HEK293 (cell line): Measurements from ENCODE around the gene SLC6A16.
"Not testable (repeated sequence)": the region's sequence is repeated elsewhere in the genome, so short reads cannot be mapped to it uniquely, and the experiment has no call there.

Source experiments
- CTCF ChIA-PET: fragments of 350-600 bp; formaldehyde crosslinking; extraction: SDS; loops from one replicate; lab custom pipeline; 2021; ENCODE audit warnings: antibody characterized with exemption; lab: Yijun Ruan, JAX
- POLR2A ChIA-PET: fragments of 300-600 bp; formaldehyde crosslinking; extraction: SDS; loops from one replicate; lab custom pipeline; 2020; ENCODE audit warnings: antibody characterized with exemption, inconsistent platforms; lab: Yijun Ruan, JAX
- H3K27ac ChIP-seq: fragments of 200-500 bp; sonication (Bioruptor generic); 2 replicates; pipeline ENCODE4 v1.5.1; 2014; ENCODE audit warnings: low read depth, low read length, control low read depth, inconsistent platforms; ENCODE audit errors: extremely low read depth
- H3K36me3 ChIP-seq, 2 experiments: fragments of 200-500 bp in 1 of 2; sonication (Bioruptor generic) in 1 of 2; 1 replicate in 1 of 2; 2 replicates in 1 of 2; pipeline ENCODE4 v1.5.1; 2014 to 2017; ENCODE audit warnings: inconsistent platforms in 2 of 2, low read length in 2 of 2; ENCODE audit not compliant: control insufficient read depth in 2 of 2, insufficient read depth in 1 of 2
- H3K4me1 ChIP-seq: fragments of 200-500 bp; sonication (Bioruptor generic); 2 replicates; pipeline ENCODE4 v1.5.1; 2014; ENCODE audit warnings: mild to moderate bottlenecking, low read length, inconsistent platforms; ENCODE audit not compliant: control insufficient read depth, insufficient read depth
- H3K4me3 ChIP-seq: 2 replicates; pipeline ENCODE4 v1.5.1; 2011; ENCODE audit warnings: low read depth, mild to moderate bottlenecking, control low read depth, low read length, moderate library complexity
- H3K9me3 ChIP-seq: fragments of 200-500 bp; sonication (Bioruptor generic); 2 replicates; pipeline ENCODE4 v1.5.1; 2014; ENCODE audit warnings: low read depth, low read length, inconsistent platforms; ENCODE audit not compliant: control insufficient read depth, insufficient read depth
- FEZF1 ChIP-seq: fragments of 450-650 bp; formaldehyde crosslinking; IDR thresholded peaks from 2 replicates; pipeline ENCODE4 v1.5.1; 2016; ENCODE audit warnings: missing biosample characterization, missing genetic modification characterization
- TRIM28 ChIP-seq: IDR thresholded peaks from 2 replicates; pipeline ENCODE4 v1.6.1; 2011; ENCODE audit warnings: low read length, control low read depth, borderline replicate concordance
- ZNF248 ChIP-seq: fragments of 450-650 bp; formaldehyde crosslinking; IDR thresholded peaks from 2 replicates; pipeline ENCODE4 v1.5.1; 2017; ENCODE audit warnings: missing biosample characterization, missing genetic modification characterization
- ZNF391 ChIP-seq: fragments of 450-650 bp; formaldehyde crosslinking; IDR thresholded peaks from 2 replicates; pipeline ENCODE4 v1.5.1; 2016; ENCODE audit warnings: low read depth, missing biosample characterization, missing genetic modification characterization, borderline replicate concordance
- ZNF521 ChIP-seq: fragments of 450-650 bp; formaldehyde crosslinking; IDR thresholded peaks from 2 replicates; pipeline ENCODE4 v1.5.1; 2017; ENCODE audit warnings: missing biosample characterization, mild to moderate bottlenecking, missing genetic modification characterization
- ZNF544 ChIP-seq: fragments of 450-650 bp; formaldehyde crosslinking; IDR thresholded peaks from 2 replicates; pipeline ENCODE4 v1.5.0; 2017; ENCODE audit warnings: missing biosample characterization, missing genetic modification characterization
- ZNF561 ChIP-seq: fragments of 450-650 bp; IDR thresholded peaks from 2 replicates; pipeline ENCODE4 v1.5.1; 2018; ENCODE audit warnings: missing biosample characterization, missing genetic modification characterization, borderline replicate concordance
- ZNF585B ChIP-seq: fragments of 450-650 bp; formaldehyde crosslinking; IDR thresholded peaks from 2 replicates; pipeline ENCODE4 v1.5.1; 2016; ENCODE audit warnings: missing biosample characterization, missing genetic modification characterization
- TF ChIP-seq, protein P1 (sequence below): fragments of 450-650 bp; formaldehyde crosslinking; IDR thresholded peaks from 2 replicates; pipeline ENCODE4 v1.5.1; 2016; ENCODE audit warnings: missing biosample characterization, missing genetic modification characterization
- TF ChIP-seq, protein P2 (sequence below): fragments of 450-650 bp; formaldehyde crosslinking; IDR thresholded peaks from 2 replicates; pipeline ENCODE4 v1.5.1; 2017; ENCODE audit warnings: missing biosample characterization, mild to moderate bottlenecking, missing genetic modification characterization, moderate library complexity
- TF ChIP-seq, protein P3 (sequence below): fragments of 450-650 bp; formaldehyde crosslinking; IDR thresholded peaks from 2 replicates; pipeline ENCODE4 v1.5.1; 2016; ENCODE audit warnings: missing biosample characterization, missing genetic modification characterization
- TF ChIP-seq, protein P4 (sequence below): fragments of 450-650 bp; formaldehyde crosslinking; IDR thresholded peaks from 2 replicates; pipeline ENCODE4 v1.5.1; 2016; ENCODE audit warnings: missing biosample characterization, missing genetic modification characterization, borderline replicate concordance
- TF ChIP-seq, protein P5 (sequence below): fragments of 450-650 bp; formaldehyde crosslinking; IDR thresholded peaks from 2 replicates; pipeline ENCODE4 v1.5.0; 2017; ENCODE audit warnings: missing biosample characterization, missing genetic modification characterization, borderline replicate concordance

Gene SLC6A16

DNA sequence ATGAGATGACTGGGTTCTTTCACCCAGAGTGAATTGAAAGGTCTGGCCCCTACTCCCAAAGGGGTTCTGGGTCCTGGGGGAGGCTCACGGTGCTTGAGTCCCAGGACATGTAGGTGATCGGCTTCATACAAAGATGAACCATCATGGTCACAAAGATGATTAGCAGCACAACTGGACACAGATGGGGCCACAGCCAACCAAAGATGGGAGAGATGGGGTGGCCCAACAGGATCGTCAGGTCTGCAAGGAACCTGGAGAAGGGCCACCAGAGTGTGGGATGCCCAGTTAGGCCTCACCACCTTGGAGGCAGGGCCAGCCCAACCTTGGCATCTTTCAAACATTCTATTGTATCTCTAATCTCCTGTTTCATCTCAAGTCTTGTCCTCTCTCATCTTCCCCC is 34.5 kb downstream of the SLC6A16 start (continued):
- TF ChIP-seq, protein P1, sequence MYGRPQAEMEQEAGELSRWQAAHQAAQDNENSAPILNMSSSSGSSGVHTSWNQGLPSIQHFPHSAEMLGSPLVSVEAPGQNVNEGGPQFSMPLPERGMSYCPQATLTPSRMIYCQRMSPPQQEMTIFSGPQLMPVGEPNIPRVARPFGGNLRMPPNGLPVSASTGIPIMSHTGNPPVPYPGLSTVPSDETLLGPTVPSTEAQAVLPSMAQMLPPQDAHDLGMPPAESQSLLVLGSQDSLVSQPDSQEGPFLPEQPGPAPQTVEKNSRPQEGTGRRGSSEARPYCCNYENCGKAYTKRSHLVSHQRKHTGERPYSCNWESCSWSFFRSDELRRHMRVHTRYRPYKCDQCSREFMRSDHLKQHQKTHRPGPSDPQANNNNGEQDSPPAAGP (tag by site-specific recombination), result no peak
- TF ChIP-seq FEZF1 (no peak), ZNF391 (tag by site-specific recombination) (no peak), ZNF248 (tag by site-specific recombination) (no peak), ZNF561 (tag by site-specific recombination) (no peak)
- TF ChIP-seq, protein P2, sequence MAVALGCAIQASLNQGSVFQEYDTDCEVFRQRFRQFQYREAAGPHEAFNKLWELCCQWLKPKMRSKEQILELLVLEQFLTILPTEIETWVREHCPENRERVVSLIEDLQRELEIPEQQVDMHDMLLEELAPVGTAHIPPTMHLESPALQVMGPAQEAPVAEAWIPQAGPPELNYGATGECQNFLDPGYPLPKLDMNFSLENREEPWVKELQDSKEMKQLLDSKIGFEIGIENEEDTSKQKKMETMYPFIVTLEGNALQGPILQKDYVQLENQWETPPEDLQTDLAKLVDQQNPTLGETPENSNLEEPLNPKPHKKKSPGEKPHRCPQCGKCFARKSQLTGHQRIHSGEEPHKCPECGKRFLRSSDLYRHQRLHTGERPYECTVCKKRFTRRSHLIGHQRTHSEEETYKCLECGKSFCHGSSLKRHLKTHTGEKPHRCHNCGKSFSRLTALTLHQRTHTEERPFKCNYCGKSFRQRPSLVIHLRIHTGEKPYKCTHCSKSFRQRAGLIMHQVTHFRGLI (tag by site-specific recombination), result no peak
- TF ChIP-seq, protein P3, sequence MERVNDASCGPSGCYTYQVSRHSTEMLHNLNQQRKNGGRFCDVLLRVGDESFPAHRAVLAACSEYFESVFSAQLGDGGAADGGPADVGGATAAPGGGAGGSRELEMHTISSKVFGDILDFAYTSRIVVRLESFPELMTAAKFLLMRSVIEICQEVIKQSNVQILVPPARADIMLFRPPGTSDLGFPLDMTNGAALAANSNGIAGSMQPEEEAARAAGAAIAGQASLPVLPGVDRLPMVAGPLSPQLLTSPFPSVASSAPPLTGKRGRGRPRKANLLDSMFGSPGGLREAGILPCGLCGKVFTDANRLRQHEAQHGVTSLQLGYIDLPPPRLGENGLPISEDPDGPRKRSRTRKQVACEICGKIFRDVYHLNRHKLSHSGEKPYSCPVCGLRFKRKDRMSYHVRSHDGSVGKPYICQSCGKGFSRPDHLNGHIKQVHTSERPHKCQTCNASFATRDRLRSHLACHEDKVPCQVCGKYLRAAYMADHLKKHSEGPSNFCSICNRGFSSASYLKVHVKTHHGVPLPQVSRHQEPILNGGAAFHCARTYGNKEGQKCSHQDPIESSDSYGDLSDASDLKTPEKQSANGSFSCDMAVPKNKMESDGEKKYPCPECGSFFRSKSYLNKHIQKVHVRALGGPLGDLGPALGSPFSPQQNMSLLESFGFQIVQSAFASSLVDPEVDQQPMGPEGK (tag by site-specific recombination), result no peak
- TF ChIP-seq, all 188 proteins: peak for 0

DNA sequence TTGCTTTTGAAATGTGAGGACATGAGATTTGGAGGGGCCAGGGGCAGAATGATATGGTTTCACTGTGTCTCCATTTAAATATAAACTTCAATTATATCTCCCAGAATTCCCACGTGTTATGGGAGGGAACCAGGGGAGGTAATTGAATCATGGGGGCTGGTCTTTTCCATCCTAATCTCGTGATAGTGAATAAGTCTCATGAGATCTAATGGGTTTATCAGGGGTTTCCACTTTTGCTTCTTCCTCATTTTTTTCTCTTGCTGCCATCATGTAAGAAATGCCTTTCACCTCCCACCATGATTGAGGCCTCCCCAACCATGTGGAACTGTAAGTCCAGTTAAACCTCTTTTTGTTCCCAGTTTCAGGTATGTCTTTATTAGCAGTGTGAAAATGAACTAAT is 35.7 kb downstream of the SLC6A16 start:
- H3K4me1 ChIP-seq, H3K4me3 ChIP-seq, H3K36me3 ChIP-seq, H3K9me3 ChIP-seq, H3K27ac ChIP-seq, POLR2A ChIA-PET: not testable (repeated sequence)
- CTCF ChIA-PET, result interaction anchor here (0.7 to 2.5 kb wide), 4 partner anchors 12 to 184 kb away, joined by 3 to 17 read pairs (median 3); no protein-coding TSS in a partner anchor

DNA sequence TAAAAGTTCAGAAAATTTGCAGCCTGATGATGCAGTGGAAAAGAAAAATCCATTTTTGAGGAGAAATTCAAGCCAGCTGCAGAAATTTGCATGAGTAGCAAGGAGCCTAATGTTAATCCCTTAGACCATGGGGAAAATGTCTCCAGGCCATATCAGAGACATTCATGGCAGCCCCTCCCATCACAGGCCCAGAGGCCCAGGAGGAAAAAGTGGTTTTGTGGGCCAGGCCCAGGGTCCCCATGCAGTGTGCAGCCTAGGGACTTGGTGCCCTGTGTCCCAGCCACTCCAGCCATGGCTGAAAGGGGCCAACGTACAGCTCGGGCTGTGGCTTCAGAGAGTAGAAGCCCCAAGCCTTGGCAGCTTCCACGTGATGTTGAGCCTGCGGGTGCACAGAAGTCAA is 36.8 kb downstream of the SLC6A16 start:
- H3K27ac ChIP-seq, H3K4me3 ChIP-seq, H3K9me3 ChIP-seq, H3K4me1 ChIP-seq, POLR2A ChIA-PET, H3K36me3 ChIP-seq: not testable (repeated sequence)
- CTCF ChIA-PET, result interaction anchor here (2.5 kb wide), 1 partner anchor 13 kb away, joined by 17 read pairs; no protein-coding TSS in a partner anchor
- peak; percentile 89 for TF ChIP-seq ZNF585B (tag by site-specific recombination)

DNA sequence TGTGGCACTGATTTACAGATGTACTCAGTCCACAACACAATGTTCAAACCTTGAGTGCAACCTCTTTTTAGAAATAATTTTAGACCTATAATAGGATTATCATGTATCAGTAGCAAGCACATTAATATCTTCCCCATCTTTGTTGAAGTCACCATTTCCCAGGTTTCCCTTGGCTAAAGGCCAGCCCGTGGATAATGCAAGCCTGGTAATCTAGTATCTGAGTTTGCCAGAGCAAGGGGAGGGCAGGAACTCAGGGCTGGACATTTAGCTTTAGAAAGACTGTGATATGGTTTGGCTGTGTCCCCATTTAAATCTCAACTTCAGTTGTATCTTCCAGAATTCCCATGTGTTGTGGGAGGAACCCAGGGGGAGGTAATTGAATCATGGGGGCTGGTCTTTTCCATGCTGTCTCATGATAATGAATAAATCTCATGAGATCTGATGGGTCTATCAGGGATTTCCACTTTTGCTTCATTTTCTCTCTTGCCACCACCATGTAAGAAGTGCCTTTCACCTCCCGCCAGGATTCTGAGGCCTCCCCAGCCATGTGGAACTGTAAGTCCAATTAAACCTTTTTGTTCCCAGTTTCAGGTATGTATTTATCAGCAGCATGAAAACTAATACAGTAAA is 37.7 kb downstream of the SLC6A16 start:
- Histone ChIP-seq H3K36me3 (no peaks in the 10 kb centered on the region), H3K27ac (no peak overlapping the region), H3K9me3 (no peaks in the 10 kb centered on the region), H3K4me3 (no peak overlapping the region), H3K4me1 (no peaks in the 10 kb centered on the region)
- ChIA-PET POLR2A (no interaction called here), CTCF (interaction anchor here (1.0 to 4.6 kb wide), 2 partner anchors 15 to 34 kb away, joined by 4 to 22 read pairs; no protein-coding TSS in a partner anchor)
- TF ChIP-seq ZNF521 (tag by site-specific recombination), result no peak
- TF ChIP-seq ZNF544 (tag by site-specific recombination), result no peak
- TF ChIP-seq TRIM28, result no peak
- TF ChIP-seq, protein P4, sequence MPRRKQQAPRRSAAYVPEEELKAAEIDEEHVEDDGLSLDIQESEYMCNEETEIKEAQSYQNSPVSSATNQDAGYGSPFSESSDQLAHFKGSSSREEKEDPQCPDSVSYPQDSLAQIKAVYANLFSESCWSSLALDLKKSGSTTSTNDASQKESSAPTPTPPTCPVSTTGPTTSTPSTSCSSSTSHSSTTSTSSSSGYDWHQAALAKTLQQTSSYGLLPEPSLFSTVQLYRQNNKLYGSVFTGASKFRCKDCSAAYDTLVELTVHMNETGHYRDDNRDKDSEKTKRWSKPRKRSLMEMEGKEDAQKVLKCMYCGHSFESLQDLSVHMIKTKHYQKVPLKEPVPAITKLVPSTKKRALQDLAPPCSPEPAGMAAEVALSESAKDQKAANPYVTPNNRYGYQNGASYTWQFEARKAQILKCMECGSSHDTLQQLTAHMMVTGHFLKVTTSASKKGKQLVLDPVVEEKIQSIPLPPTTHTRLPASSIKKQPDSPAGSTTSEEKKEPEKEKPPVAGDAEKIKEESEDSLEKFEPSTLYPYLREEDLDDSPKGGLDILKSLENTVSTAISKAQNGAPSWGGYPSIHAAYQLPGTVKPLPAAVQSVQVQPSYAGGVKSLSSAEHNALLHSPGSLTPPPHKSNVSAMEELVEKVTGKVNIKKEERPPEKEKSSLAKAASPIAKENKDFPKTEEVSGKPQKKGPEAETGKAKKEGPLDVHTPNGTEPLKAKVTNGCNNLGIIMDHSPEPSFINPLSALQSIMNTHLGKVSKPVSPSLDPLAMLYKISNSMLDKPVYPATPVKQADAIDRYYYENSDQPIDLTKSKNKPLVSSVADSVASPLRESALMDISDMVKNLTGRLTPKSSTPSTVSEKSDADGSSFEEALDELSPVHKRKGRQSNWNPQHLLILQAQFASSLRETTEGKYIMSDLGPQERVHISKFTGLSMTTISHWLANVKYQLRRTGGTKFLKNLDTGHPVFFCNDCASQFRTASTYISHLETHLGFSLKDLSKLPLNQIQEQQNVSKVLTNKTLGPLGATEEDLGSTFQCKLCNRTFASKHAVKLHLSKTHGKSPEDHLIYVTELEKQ (tag by site-specific recombination), result no peak
- TF ChIP-seq, protein P5, sequence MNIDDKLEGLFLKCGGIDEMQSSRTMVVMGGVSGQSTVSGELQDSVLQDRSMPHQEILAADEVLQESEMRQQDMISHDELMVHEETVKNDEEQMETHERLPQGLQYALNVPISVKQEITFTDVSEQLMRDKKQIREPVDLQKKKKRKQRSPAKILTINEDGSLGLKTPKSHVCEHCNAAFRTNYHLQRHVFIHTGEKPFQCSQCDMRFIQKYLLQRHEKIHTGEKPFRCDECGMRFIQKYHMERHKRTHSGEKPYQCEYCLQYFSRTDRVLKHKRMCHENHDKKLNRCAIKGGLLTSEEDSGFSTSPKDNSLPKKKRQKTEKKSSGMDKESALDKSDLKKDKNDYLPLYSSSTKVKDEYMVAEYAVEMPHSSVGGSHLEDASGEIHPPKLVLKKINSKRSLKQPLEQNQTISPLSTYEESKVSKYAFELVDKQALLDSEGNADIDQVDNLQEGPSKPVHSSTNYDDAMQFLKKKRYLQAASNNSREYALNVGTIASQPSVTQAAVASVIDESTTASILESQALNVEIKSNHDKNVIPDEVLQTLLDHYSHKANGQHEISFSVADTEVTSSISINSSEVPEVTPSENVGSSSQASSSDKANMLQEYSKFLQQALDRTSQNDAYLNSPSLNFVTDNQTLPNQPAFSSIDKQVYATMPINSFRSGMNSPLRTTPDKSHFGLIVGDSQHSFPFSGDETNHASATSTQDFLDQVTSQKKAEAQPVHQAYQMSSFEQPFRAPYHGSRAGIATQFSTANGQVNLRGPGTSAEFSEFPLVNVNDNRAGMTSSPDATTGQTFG (tag by site-specific recombination), result no peak
